Activated CD4-positive, CD25-positive, alpha-beta regulatory T cell treated with anti-CD3 and anti-CD28 coated beads, Interleukin-2, amount 50 U/mL, for 16 hours (primary cell): ENCODE data around the gene COL9A2.
"Not testable (repeated sequence)": the region's sequence is repeated elsewhere in the genome, so short reads cannot be mapped to it uniquely, and the experiment has no call there.

Experiments
- DNase-seq: peaks from one replicate; pipeline ENCODE4 v3.0.0-alpha.2; 2020; ENCODE audit warnings: low read depth, low spot score

The COL9A2 gene

GRCh38 chr1:40316595-40317393 is at the start of gene COL9A2:
COL9A2 (minus strand) TSS chr1:40317286; CDS start chr1:40317197, 89 bp downstream.
- DNase-seq, result peak; percentile 28

- no peak for DNase-seq
Observed at GRCh38 chr1:40363721-40364120, 46.6 kb upstream of the COL9A2 start.

GRCh38 chr1:40362699-40363098 is 45.6 kb upstream of the COL9A2 start:
- DNase-seq, result no peak

GRCh38 chr1:40362199-40362598 is 45.1 kb upstream of the COL9A2 start:
- no peak for DNase-seq

- DNase-seq, result no peak
Observed at GRCh38 chr1:40361637-40362036, 44.6 kb upstream of the COL9A2 start.

GRCh38 chr1:40361201-40361600 is 44.1 kb upstream of the COL9A2 start:
- DNase-seq, result no peak

GRCh38 chr1:40360631-40361030 is 43.5 kb upstream of the COL9A2 start:
- DNase-seq, result no peak

- no peak for DNase-seq
Observed at GRCh38 chr1:40357625-40358024, 40.5 kb upstream of the COL9A2 start.

GRCh38 chr1:40353082-40353481 is 36.0 kb upstream of the COL9A2 start:
- no peak for DNase-seq

GRCh38 chr1:40352126-40352525 is 35.0 kb upstream of the COL9A2 start:
- DNase-seq, result no peak

- DNase-seq, result no peak
Observed at GRCh38 chr1:40351124-40351523, 34.0 kb upstream of the COL9A2 start.

- DNase-seq, result no peak
Observed at GRCh38 chr1:40350391-40350790, 33.3 kb upstream of the COL9A2 start.

GRCh38 chr1:40344597-40344996 is 27.5 kb upstream of the COL9A2 start:
- DNase-seq, result no peak

- not testable (repeated sequence) for DNase-seq
Observed at GRCh38 chr1:40342381-40342717, 25.3 kb upstream of the COL9A2 start.

GRCh38 chr1:40341491-40342380 is 24.6 kb upstream of the COL9A2 start:
- DNase-seq, result no peak

- DNase-seq, result no peak
Observed at GRCh38 chr1:40339420-40340323, 22.6 kb upstream of the COL9A2 start.

- peak; percentile 80 for DNase-seq
Observed at GRCh38 chr1:40338745-40339419, 21.8 kb upstream of the COL9A2 start.

- DNase-seq, result no peak
Observed at GRCh38 chr1:40337443-40337842, 20.4 kb upstream of the COL9A2 start.

GRCh38 chr1:40332695-40333094 is 15.6 kb upstream of the COL9A2 start:
- no peak for DNase-seq

GRCh38 chr1:40331403-40331802 is 14.3 kb upstream of the COL9A2 start:
- DNase-seq, result not testable (repeated sequence)

GRCh38 chr1:40318970-40319621 is 2.0 kb upstream of the COL9A2 start:
- DNase-seq, result no peak
